Endothelial cell of umbilical vein (primary cell): ENCODE measurements around the gene MYO1A. TPM values are rescaled to one million over a fixed set of nuclear protein-coding genes. Genes with fewer than 3 reads are reported as not detected.
"Not testable (repeated sequence)": the region's sequence is repeated elsewhere in the genome, so short reads cannot be mapped to it uniquely, and the experiment has no call there.

Source experiments
- BruUV-seq: library from RNA; stranded (reverse); fragments of 400-500 nt; replicated peaks from 2 replicates; lab custom pipeline; 2021; lab: Mats Ljungman, UMichigan
- CTCF ChIA-PET: fragments of 300-600, 350-600 bp; sonication (Branson Sonifier 250); formaldehyde crosslinking; loops from one replicate; lab custom pipeline; 2021; ENCODE audit warnings: antibody characterized with exemption, inconsistent platforms; lab: Charles Lee
- POLR2A ChIA-PET: fragments of 300-600, 350-600 bp; sonication (Branson Sonifier 250); formaldehyde crosslinking; loops from one replicate; lab custom pipeline; 2021; ENCODE audit warnings: antibody characterized with exemption, inconsistent platforms; lab: Charles Lee
- DNase-seq: peaks from one replicate; pipeline ENCODE4 v3.0.0-alpha.2; 2011; ENCODE audit warnings: low read depth, low spot score
- FAIRE-seq: peaks from 2 replicates; lab custom pipeline; 2011; peaks lifted over from hg19 to GRCh38; lab: Jason Lieb, UNC
- H2AFZ ChIP-seq: 2 replicates; pipeline ENCODE4 v1.6.0; 2012; ENCODE audit warnings: low read depth, low read length, control low read depth, inconsistent platforms
- H3K27ac ChIP-seq: 2 replicates; pipeline ENCODE4 v1.5.1; 2011; ENCODE audit warnings: low read depth, mild to moderate bottlenecking, control low read depth, low read length, moderate library complexity; ENCODE audit not compliant: insufficient read depth
- H3K27me3 ChIP-seq, 2 experiments: 2 replicates each; pipeline versions ENCODE4 v1.6.0 to v1.6.1; 2011; ENCODE audit warnings: low read length in 2 of 2, mixed read lengths in 1 of 2; ENCODE audit not compliant: control insufficient read depth in 2 of 2, insufficient read depth in 2 of 2
- H3K36me3 ChIP-seq, 2 experiments: 2 replicates in 1 of 2; 3 replicates in 1 of 2; pipeline ENCODE4 v1.5.1; 2011; ENCODE audit warnings: low read length in 2 of 2, mild to moderate bottlenecking in 1 of 2, moderate library complexity in 1 of 2; ENCODE audit not compliant: control insufficient read depth in 2 of 2, insufficient read depth in 2 of 2; ENCODE audit errors: extremely low read depth in 1 of 2
- H3K4me1 ChIP-seq: 3 replicates; pipeline ENCODE4 v1.5.1; 2011; ENCODE audit warnings: mild to moderate bottlenecking, low read length; ENCODE audit not compliant: control insufficient read depth, insufficient read depth; ENCODE audit errors: extremely low read depth
- H3K4me2 ChIP-seq: 2 replicates; pipeline ENCODE4 v1.6.1; 2011; ENCODE audit warnings: low read length, control low read depth, mixed read lengths; ENCODE audit not compliant: insufficient read depth
- H3K4me3 ChIP-seq, 3 experiments: fragments of 200-600 bp in 1 of 3; sonication (generic), shearing (Covaris generic) in 1 of 3; replicated peaks in 1 of 3; 2 replicates each; pipeline ENCODE4 v1.5.1; 2011 to 2016; ENCODE audit warnings: control low read depth in 3 of 3, low read length in 3 of 3, mild to moderate bottlenecking in 2 of 3, inconsistent platforms in 1 of 3, low read depth in 1 of 3, moderate library complexity in 1 of 3; ENCODE audit not compliant: insufficient read depth in 1 of 3
- H3K79me2 ChIP-seq: 2 replicates; pipeline ENCODE4 v1.6.0; 2012; ENCODE audit warnings: low read length, inconsistent platforms; ENCODE audit not compliant: control insufficient read depth, insufficient read depth
- H3K9ac ChIP-seq: replicated peaks from 2 replicates; pipeline ENCODE3; 2011; ENCODE audit warnings: low read length, control low read depth; ENCODE audit not compliant: insufficient read depth; ENCODE audit errors: extremely low read depth
- H3K9me1 ChIP-seq: replicated peaks from 3 replicates; pipeline ENCODE4 v1.6.0; 2011; ENCODE audit warnings: mild to moderate bottlenecking, low read length; ENCODE audit not compliant: control insufficient read depth, insufficient read depth; ENCODE audit errors: extremely low read depth
- H3K9me3 ChIP-seq: replicated peaks from 2 replicates; pipeline ENCODE4 v1.5.1; 2012; ENCODE audit warnings: low read length, inconsistent platforms; ENCODE audit not compliant: control insufficient read depth, insufficient read depth
- H4K20me1 ChIP-seq: replicated peaks from 2 replicates; pipeline ENCODE3; 2011; ENCODE audit warnings: mild to moderate bottlenecking, low read length; ENCODE audit not compliant: control insufficient read depth, insufficient read depth; ENCODE audit errors: extremely low read depth
- GATA2 ChIP-seq: IDR thresholded peaks from 2 replicates; pipeline ENCODE4 v1.7.0; 2011; ENCODE audit warnings: low read depth, mild to moderate bottlenecking, moderate library complexity, mixed read lengths, low read length; ENCODE audit not compliant: insufficient read length, insufficient read depth
- MYC ChIP-seq: IDR thresholded peaks from one replicate; pipeline ENCODE4 v1.6.1; 2011; ENCODE audit warnings: mild to moderate bottlenecking, low read depth, low read length
- POLR2A ChIP-seq: IDR thresholded peaks from 2 replicates; pipeline ENCODE4 v1.6.1; 2012; ENCODE audit warnings: low read depth, mild to moderate bottlenecking, control low read depth, low read length
- POLR2AphosphoS5 ChIP-seq: IDR thresholded peaks from 2 replicates; pipeline ENCODE4 v1.6.1; 2012; ENCODE audit warnings: low read depth, mild to moderate bottlenecking, control low read depth, low read length, moderate library complexity; ENCODE audit not compliant: insufficient read depth
- dilution Hi-C: fragments of 300-500 bp; cut with MboI; formaldehyde crosslinking; loops from one replicate; pipeline ENCODE4 v1.15.0; 2019; ENCODE audit warnings: low sequenced_read_pairs; ENCODE audit not compliant: extremely low pct_ligation_motif_present
- intact Hi-C: fragments of 100-400 bp; cut with micrococcal nuclease; formaldehyde crosslinking; loops from one replicate; pipeline ENCODE4 v1.10.0; 2022
- polyA plus RNA-seq, 4 experiments: library from polyadenylated mRNA; depleted of rRNA in 3 of 4; stranded (reverse) in 3 of 4; unstranded in 1 of 4; fragments of >200 nt; gene quantifications; 2 replicates each; pipeline versions ENCODE4 v1.2.1 to v1.2.3, GENCODE V29; 2011 to 2012; ENCODE audit warnings: missing spikeins in 1 of 4
- total RNA-seq: library from RNA; stranded (reverse); gene quantifications from 2 replicates; pipeline ENCODE4 v1.2.3, GENCODE V29; 2021

Gene MYO1A
- total and polyA plus RNA-seq, 2 donors (not counting 3 experiments of a cell fraction or from before 2014, with no cell fraction given) = not detected

DNA sequence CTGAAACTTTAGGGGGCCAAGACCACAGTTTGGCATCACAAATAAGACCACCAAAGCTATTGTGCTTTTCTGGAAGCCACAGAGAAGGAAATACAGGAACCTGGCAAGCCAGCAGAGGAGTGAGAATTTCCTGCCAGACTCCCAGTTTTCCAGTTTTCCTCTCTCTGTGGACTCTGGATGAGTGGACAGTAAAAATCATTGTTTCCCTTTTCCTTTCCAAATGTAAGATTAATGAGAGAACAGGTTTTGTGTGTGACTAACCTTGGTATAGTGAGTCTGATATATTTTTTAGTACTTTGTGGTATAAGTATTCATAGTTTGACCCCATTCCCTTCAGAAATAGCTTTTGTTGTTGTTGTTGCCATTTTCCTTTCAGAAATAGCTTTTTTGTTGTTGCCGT lies 31.0 kb downstream of the MYO1A start:
- no peak overlapping the region for H2AFZ ChIP-seq
- ChIA-PET POLR2A (no interaction called here), CTCF (interaction anchor here (0.9 to 1.5 kb wide), 8 partner anchors 8 to 243 kb away, joined by 3 to 7 read pairs (median 4); no protein-coding TSS in a partner anchor)
- dilution Hi-C loops = no loop called here
- no peaks in the 10 kb centered on the region for H3K36me3 ChIP-seq
- H3K9me3 ChIP-seq = no peaks in the 10 kb centered on the region
- no peak overlapping the region for H3K4me3 ChIP-seq
- BruUV-seq = no TSS peak
- H4K20me1 ChIP-seq = no peaks in the 10 kb centered on the region
- peaks cover 6 to 10% of the 10 kb centered on the region in 2 experiments for H3K27me3 ChIP-seq
- H3K4me2 ChIP-seq = no peak overlapping the region
- DNase-seq (no peak), FAIRE-seq (no peak)
- H3K27ac ChIP-seq = no peak overlapping the region
- intact Hi-C loops = no loop called here
- TF ChIP-seq GATA2 (no peak), POLR2AphosphoS5 (no peak), POLR2A (no peak), MYC (no peak)
- no peaks in the 10 kb centered on the region for H3K9me1 ChIP-seq
- H3K9ac ChIP-seq = no peak overlapping the region
- no peaks in the 10 kb centered on the region for H3K79me2 ChIP-seq
- H3K4me1 ChIP-seq = no peaks in the 10 kb centered on the region

DNA sequence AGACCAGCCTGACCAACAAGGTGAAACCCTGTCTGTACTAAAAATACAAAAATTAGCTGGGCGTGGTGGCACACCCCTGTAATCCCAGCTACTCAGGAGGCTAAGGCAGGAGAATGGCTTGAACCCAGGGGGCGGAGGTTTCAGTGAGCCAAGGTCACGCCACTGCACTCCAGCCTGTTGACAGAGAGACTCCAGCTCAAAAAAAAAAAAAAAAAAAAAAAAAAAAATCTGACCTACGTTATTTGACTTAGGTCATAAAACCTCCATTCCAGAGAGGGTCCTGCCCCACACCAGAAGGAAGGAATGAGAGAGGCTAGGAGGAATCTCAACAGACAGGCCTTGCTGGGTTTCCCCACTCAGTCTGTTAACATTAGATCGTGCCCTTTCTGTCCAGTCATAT lies 31.6 kb downstream of the MYO1A start:
- dilution Hi-C loops, intact Hi-C loops: not testable (repeated sequence)
- CTCF ChIA-PET = interaction anchor here (0.8 to 2.6 kb wide), 8 partner anchors 9 to 165 kb away, joined by 3 to 16 read pairs (median 4); no protein-coding TSS in a partner anchor

More for the DNA sequence above, 31.6 kb downstream of the MYO1A start:
- H3K9me1 ChIP-seq, DNase-seq, H3K4me3 ChIP-seq, H3K79me2 ChIP-seq, H3K9ac ChIP-seq, H3K27ac ChIP-seq, POLR2A ChIA-PET, BruUV-seq, H3K4me2 ChIP-seq, FAIRE-seq, H3K36me3 ChIP-seq, H3K4me1 ChIP-seq, H3K9me3 ChIP-seq, H4K20me1 ChIP-seq, H2AFZ ChIP-seq: not testable (repeated sequence)
- peaks cover 8 to 12% of the 10 kb centered on the region in 2 experiments for H3K27me3 ChIP-seq
